ENCODE data around the gene CCDC85B. TPM values are rescaled to one million over a fixed set of nuclear protein-coding genes. Genes with fewer than 3 reads are reported as not detected.

Gene CCDC85B
- total RNA-seq, 1 experiment from 2014 or later = 85.4 TPM

DNA sequence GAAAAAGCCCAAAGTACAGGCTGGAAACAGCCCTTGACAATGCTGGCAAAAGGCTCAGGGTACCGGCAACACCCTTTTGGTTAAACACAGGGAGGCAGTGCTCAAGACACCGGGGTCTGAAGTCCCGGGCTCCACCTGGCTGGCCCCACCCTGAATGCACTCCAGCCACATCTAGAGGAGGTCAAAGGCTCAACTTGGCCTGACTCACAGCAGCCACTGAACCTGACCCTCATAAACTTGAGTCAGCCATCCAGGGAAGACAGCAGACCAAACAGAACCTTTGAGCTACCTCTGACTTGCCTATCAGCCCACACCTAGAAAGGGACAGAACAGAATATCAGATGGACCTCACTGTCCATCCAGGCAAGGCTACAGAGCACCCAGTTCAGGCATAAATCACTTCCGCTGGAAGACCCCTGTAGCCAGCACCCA, 36.3 kb upstream of the CCDC85B start:
- Histone ChIP-seq H3K9me3 (ENCODE audit: control insufficient read depth, insufficient read depth, low read depth, low read length) (no peaks in the 10 kb centered on the region), H3K4me1 (ENCODE audit: control insufficient read depth, insufficient read depth, low read length) (peaks cover 34% of the 10 kb centered on the region), H3K27me3 (ENCODE audit: control insufficient read depth, insufficient read depth, low read length) (no peaks in the 10 kb centered on the region), H3K4me3 (ENCODE audit: low read depth in 2 of 2, low read length in 2 of 2) (no peak overlapping the region), H3K27ac (ENCODE audit: low read length) (peak overlapping the region; percentile 8; the same call in 1 of the 2 replicates), H3K36me3 (ENCODE audit: control insufficient read depth, insufficient read depth, low read length) (peaks cover 29% of the 10 kb centered on the region)
- CTCF ChIA-PET = no interaction called here
- DNase-seq (ENCODE audit: low read depth, low spot score) (no peak), ATAC-seq (no peak)
- in situ Hi-C loops (cut with HindIII; ENCODE audit: low pct_unique_long_range_greater_than_20kb, low sequenced_read_pairs) (no loop called here), intact Hi-C loops (cut with micrococcal nuclease; ENCODE audit: unreplicated experiment) (loop anchor here (10.0 kb wide), 1 partner anchor 299 kb away; the partner anchor contains the start of gene LTBP3)
- POLR2A ChIA-PET = interaction anchor here (1.2 kb wide), 1 partner anchor 142 kb away, joined by 8 read pairs; the partner anchor contains the start of gene KAT5
- no TSS peak for BruUV-seq (replicated peaks)
- TF ChIP-seq TCF7L2 (IDR thresholded peaks at IDR 0.05; ENCODE audit: low read depth, low read length) (no peak), SIN3A (IDR thresholded peaks at IDR 0.05; ENCODE audit: borderline replicate concordance, insufficient read depth, low read depth, low read length) (no peak), POLR2AphosphoS5 (IDR thresholded peaks at IDR 0.05; ENCODE audit: low read depth, low read length) (no peak)
- TF ChIP-seq, protein P1, sequence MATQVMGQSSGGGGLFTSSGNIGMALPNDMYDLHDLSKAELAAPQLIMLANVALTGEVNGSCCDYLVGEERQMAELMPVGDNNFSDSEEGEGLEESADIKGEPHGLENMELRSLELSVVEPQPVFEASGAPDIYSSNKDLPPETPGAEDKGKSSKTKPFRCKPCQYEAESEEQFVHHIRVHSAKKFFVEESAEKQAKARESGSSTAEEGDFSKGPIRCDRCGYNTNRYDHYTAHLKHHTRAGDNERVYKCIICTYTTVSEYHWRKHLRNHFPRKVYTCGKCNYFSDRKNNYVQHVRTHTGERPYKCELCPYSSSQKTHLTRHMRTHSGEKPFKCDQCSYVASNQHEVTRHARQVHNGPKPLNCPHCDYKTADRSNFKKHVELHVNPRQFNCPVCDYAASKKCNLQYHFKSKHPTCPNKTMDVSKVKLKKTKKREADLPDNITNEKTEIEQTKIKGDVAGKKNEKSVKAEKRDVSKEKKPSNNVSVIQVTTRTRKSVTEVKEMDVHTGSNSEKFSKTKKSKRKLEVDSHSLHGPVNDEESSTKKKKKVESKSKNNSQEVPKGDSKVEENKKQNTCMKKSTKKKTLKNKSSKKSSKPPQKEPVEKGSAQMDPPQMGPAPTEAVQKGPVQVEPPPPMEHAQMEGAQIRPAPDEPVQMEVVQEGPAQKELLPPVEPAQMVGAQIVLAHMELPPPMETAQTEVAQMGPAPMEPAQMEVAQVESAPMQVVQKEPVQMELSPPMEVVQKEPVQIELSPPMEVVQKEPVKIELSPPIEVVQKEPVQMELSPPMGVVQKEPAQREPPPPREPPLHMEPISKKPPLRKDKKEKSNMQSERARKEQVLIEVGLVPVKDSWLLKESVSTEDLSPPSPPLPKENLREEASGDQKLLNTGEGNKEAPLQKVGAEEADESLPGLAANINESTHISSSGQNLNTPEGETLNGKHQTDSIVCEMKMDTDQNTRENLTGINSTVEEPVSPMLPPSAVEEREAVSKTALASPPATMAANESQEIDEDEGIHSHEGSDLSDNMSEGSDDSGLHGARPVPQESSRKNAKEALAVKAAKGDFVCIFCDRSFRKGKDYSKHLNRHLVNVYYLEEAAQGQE (IDR thresholded peaks at IDR 0.05; ENCODE audit: insufficient read depth in 1 of 2, low read depth in 2 of 2, low read length in 1 of 2) = no peak
- TF ChIP-seq, protein P2, sequence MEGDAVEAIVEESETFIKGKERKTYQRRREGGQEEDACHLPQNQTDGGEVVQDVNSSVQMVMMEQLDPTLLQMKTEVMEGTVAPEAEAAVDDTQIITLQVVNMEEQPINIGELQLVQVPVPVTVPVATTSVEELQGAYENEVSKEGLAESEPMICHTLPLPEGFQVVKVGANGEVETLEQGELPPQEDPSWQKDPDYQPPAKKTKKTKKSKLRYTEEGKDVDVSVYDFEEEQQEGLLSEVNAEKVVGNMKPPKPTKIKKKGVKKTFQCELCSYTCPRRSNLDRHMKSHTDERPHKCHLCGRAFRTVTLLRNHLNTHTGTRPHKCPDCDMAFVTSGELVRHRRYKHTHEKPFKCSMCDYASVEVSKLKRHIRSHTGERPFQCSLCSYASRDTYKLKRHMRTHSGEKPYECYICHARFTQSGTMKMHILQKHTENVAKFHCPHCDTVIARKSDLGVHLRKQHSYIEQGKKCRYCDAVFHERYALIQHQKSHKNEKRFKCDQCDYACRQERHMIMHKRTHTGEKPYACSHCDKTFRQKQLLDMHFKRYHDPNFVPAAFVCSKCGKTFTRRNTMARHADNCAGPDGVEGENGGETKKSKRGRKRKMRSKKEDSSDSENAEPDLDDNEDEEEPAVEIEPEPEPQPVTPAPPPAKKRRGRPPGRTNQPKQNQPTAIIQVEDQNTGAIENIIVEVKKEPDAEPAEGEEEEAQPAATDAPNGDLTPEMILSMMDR (IDR thresholded peaks at IDR 0.05) = no peak

DNA sequence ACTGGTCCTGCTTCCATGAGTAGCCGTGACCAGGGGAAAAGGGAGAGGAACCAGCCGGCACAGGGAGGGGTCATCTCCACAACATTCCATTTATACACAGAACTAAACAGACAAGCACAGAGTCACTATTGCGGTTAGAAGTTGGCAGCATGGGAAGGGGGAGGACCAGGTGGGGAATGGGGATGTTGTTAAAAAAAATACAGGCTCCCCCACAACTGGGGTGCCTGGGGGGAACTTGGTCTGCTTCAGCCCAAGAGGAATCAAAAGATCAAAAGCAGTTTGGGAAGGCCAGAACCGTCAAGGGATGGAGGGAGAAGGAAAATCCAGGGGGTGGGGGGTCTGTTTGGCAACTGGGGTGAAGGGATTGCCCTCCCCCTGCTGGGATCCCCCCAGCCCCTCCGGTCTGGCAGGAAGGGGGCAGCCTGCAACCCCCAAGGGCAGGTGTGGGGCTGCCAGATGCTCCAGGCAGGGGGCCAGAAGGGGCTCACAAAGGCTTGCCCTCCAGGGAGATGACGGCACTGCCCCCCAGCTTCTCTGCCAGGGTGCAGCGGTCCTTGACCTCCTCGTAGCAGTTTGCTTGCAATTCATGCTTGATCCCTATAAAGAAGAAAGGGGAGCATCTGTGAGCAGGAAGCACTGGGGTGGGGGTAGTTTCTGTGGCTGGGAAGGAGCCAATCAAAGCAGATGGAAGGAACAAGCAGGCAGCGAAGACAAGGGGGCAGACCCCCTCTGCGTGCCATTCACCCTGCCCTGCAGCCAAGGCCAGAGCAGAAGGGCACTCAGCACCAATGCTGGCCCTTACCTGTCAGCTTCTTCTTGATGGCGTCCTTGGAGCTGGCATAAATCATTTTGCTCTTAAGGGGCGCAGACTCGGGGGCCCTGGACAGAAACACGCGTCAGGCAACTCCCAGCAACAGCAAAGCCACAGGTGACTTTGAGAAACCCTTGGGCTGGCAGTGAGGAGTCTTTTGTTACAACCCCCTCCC, 35.3 kb upstream of the CCDC85B start:
- TSS peak; percentile 95 for BruUV-seq (replicated peaks)
- H3K4me3 ChIP-seq (ENCODE audit: low read depth in 2 of 2, low read length in 2 of 2) = peak overlapping the region; percentile 94 to 99
- CTCF ChIA-PET = interaction anchor here (0.7 kb wide), 1 partner anchor 76 kb away, joined by 3 read pairs; no protein-coding TSS in a partner anchor
- DNase-seq (ENCODE audit: low read depth, low spot score) (no peak), ATAC-seq (no peak)
- no peaks in the 10 kb centered on the region for H3K27me3 ChIP-seq (ENCODE audit: control insufficient read depth, insufficient read depth, low read length)
- TF ChIP-seq, protein P1 (IDR thresholded peaks at IDR 0.05; ENCODE audit: insufficient read depth in 1 of 2, low read depth in 2 of 2, low read length in 1 of 2) = no peak
- TF ChIP-seq, protein P2 (IDR thresholded peaks at IDR 0.05) = no peak
- TF ChIP-seq POLR2AphosphoS5 (IDR thresholded peaks at IDR 0.05; ENCODE audit: low read depth, low read length) (no peak), TCF7L2 (IDR thresholded peaks at IDR 0.05; ENCODE audit: low read depth, low read length) (no peak), SIN3A (IDR thresholded peaks at IDR 0.05; ENCODE audit: borderline replicate concordance, insufficient read depth, low read depth, low read length) (no peak)
- POLR2A ChIA-PET = interaction anchor here (0.7 kb wide), 1 partner anchor 116 kb away, joined by 4 read pairs; no protein-coding TSS in a partner anchor
- peaks cover 38% of the 10 kb centered on the region for H3K4me1 ChIP-seq (ENCODE audit: control insufficient read depth, insufficient read depth, low read length)
- peak overlapping the region; percentile 93; the same call in 1 of the 2 replicates for H3K27ac ChIP-seq (ENCODE audit: low read length)
- no peaks in the 10 kb centered on the region for H3K9me3 ChIP-seq (ENCODE audit: control insufficient read depth, insufficient read depth, low read depth, low read length)
- in situ Hi-C loops (cut with HindIII; ENCODE audit: low pct_unique_long_range_greater_than_20kb, low sequenced_read_pairs) = no loop called here
- peaks cover 29% of the 10 kb centered on the region for H3K36me3 ChIP-seq (ENCODE audit: control insufficient read depth, insufficient read depth, low read length)
- intact Hi-C loops (cut with micrococcal nuclease; ENCODE audit: unreplicated experiment) = loop anchor here (10.0 kb wide), 1 partner anchor 300 kb away; the partner anchor contains the start of gene LTBP3

Measured in Panc1 (cell line).